ENCODE data around the gene COL5A1.

GRCh38 chr9:134655101-134655500, 13.5 kb downstream of the COL5A1 start:
- TF ChIP-seq CTCF (IDR thresholded peaks at IDR 0.05) (no peak), POLR2A (IDR thresholded peaks at IDR 0.05) (no peak), EP300 (IDR thresholded peaks at IDR 0.05) (no peak)

Data from tibial nerve (tissue), 4 donors.